HepG2 (cell line): ENCODE data around the gene SUSD6. TPM values are rescaled to one million over a fixed set of nuclear protein-coding genes. Genes with fewer than 3 reads are reported as not detected.

Experiments
- JUNB ChIP-seq: sonication (generic); formaldehyde crosslinking; IDR thresholded peaks from 2 replicates; pipeline ENCODE4 v1.8.0; 2022; ENCODE audit warnings: missing genetic modification reagents, mild to moderate bottlenecking, borderline replicate concordance
- MXI1 ChIP-seq: IDR thresholded peaks from 3 replicates; pipeline ENCODE4 v1.6.1; 2012; ENCODE audit warnings: low read depth, low read length, inconsistent platforms, borderline replicate concordance
- PRMT3 ChIP-seq: sonication (generic); formaldehyde crosslinking; IDR thresholded peaks from 2 replicates; pipeline ENCODE4 v1.8.1; 2022; ENCODE audit warnings: low read depth, mild to moderate bottlenecking, moderate library complexity, missing genetic modification reagents, borderline replicate concordance
- RBAK ChIP-seq: sonication (generic); formaldehyde crosslinking; IDR thresholded peaks from 2 replicates; pipeline ENCODE4 v1.5.1; 2020; ENCODE audit warnings: mild to moderate bottlenecking, missing genetic modification reagents
- REXO4 ChIP-seq: sonication (generic); formaldehyde crosslinking; IDR thresholded peaks from 2 replicates; pipeline ENCODE4 v1.8.0; 2022; ENCODE audit warnings: missing genetic modification reagents, mild to moderate bottlenecking, borderline replicate concordance
- SIN3A ChIP-seq: IDR thresholded peaks from 2 replicates; pipeline ENCODE4 v1.6.1; 2011; ENCODE audit warnings: low read depth, mild to moderate bottlenecking, control low read depth, low read length, borderline replicate concordance
- SMYD3 ChIP-seq: sonication (generic); formaldehyde crosslinking; IDR thresholded peaks from 2 replicates; pipeline ENCODE4 v1.8.1; 2023; ENCODE audit warnings: mild to moderate bottlenecking, missing genetic modification reagents
- TCF12 ChIP-seq, 2 experiments: fragments of 450-650 bp in 1 of 2; sonication (generic) in 1 of 2; formaldehyde crosslinking in 1 of 2; IDR thresholded peaks; 2 replicates each; pipeline versions ENCODE4 v1.6.1 to v1.8.0; 2017 to 2022; ENCODE audit warnings: antibody characterized with exemption in 1 of 2, mild to moderate bottlenecking in 1 of 2, missing genetic modification reagents in 1 of 2, moderate library complexity in 1 of 2
- TFAP4 ChIP-seq: sonication (generic); IDR thresholded peaks from 2 replicates; pipeline ENCODE4 v1.6.1; 2016; ENCODE audit warnings: low read depth, borderline replicate concordance
- ZBTB34 ChIP-seq: sonication (generic); formaldehyde crosslinking; IDR thresholded peaks from 2 replicates; pipeline ENCODE4 v1.8.0; 2022; ENCODE audit warnings: mild to moderate bottlenecking, missing genetic modification reagents
- ZBTB38 ChIP-seq: sonication (generic); formaldehyde crosslinking; IDR thresholded peaks from 2 replicates; pipeline ENCODE4 v1.5.1; 2020; ENCODE audit warnings: mild to moderate bottlenecking, missing genetic modification reagents
- ZMYM3 ChIP-seq: sonication (generic); formaldehyde crosslinking; IDR thresholded peaks from 2 replicates; pipeline ENCODE4 v1.5.1; 2020; ENCODE audit warnings: mild to moderate bottlenecking, missing genetic modification reagents
- ZNF407 ChIP-seq: sonication (generic); formaldehyde crosslinking; IDR thresholded peaks from one replicate; pipeline ENCODE4 v1.5.1; 2020; ENCODE audit warnings: mild to moderate bottlenecking, missing genetic modification reagents; ENCODE audit errors: not compliant biosample characterization
- ZNF430 ChIP-seq: sonication (generic); formaldehyde crosslinking; IDR thresholded peaks from 2 replicates; pipeline ENCODE4 v1.9.0; 2021; ENCODE audit warnings: mild to moderate bottlenecking, missing genetic modification reagents
- ZNF543 ChIP-seq: sonication (generic); formaldehyde crosslinking; IDR thresholded peaks from 2 replicates; pipeline ENCODE4 v1.4.0; 2020; ENCODE audit warnings: mild to moderate bottlenecking, missing genetic modification reagents
- ZNF772 ChIP-seq: sonication (generic); formaldehyde crosslinking; IDR thresholded peaks from 2 replicates; pipeline ENCODE4 v1.5.0; 2020; ENCODE audit warnings: mild to moderate bottlenecking, missing genetic modification reagents
- ZNF790 ChIP-seq: sonication (generic); formaldehyde crosslinking; IDR thresholded peaks from 2 replicates; pipeline ENCODE4 v1.8.0; 2022; ENCODE audit warnings: missing genetic modification reagents, mild to moderate bottlenecking, borderline replicate concordance
- polyA plus RNA-seq, 8 experiments: library from polyadenylated mRNA; depleted of rRNA in 3 of 8; stranded (reverse) in 7 of 8; unstranded in 1 of 8; fragments of >200 nt; fragmentation: Illumina TruSeq in 4 of 8; extraction: Trizol in 4 of 8; gene quantifications; 2 replicates each; pipeline versions ENCODE4 v1.2.1 to v1.2.3, GENCODE V29; 2011 to 2016; ENCODE audit warnings: low read depth in 4 of 8, missing spikeins in 1 of 8, mixed read lengths in 1 of 8; ENCODE audit not compliant: insufficient read depth in 1 of 8
- total RNA-seq, 5 experiments: library from RNA; depleted of rRNA; stranded (reverse); fragments of >200 nt; fragmentation: Illumina TruSeq; extraction: Trizol; gene quantifications; 2 replicates each; pipeline ENCODE4 v1.2.3, GENCODE V29; 2016; ENCODE audit warnings: low read depth in 1 of 5

The SUSD6 gene
- total and polyA plus RNA-seq, 2 of the 13 experiments (the other 11 are each of a cell fraction or from before 2014, with no cell fraction given) = 7.2 to 7.4 TPM

- TF ChIP-seq ZNF407 (CRISPR knock-in tag) (no peak), ZNF790 (CRISPR knock-in tag) (no peak), ZBTB38 (CRISPR knock-in tag) (0 out of 2 replicates have a peak, but pooled peaks have one; percentile 52), SIN3A (no peak), MXI1 (no peak), TCF12 (IDR thresholded peaks at IDR 0.05) (no peak), TCF12 (CRISPR knock-in tag; IDR thresholded peaks at IDR 0.05) (no peak), PRMT3 (CRISPR knock-in tag) (no peak), JUNB (no peak), ZNF543 (CRISPR knock-in tag) (no peak), SMYD3 (CRISPR knock-in tag) (no peak), ZNF430 (peak; percentile 46; the same call in 1 of the 2 replicates), TFAP4 (no peak), ZNF772 (CRISPR knock-in tag) (0 out of 2 replicates have a peak, but pooled peaks have one; percentile 54), RBAK (CRISPR knock-in tag) (no peak), ZBTB34 (CRISPR knock-in tag) (no peak), REXO4 (CRISPR knock-in tag) (no peak), ZMYM3 (CRISPR knock-in tag) (no peak)
These were observed 115.5 kb downstream of the SUSD6 start (continued) for GRCh38 chr14:69726761-69727511.
